Measurements from ENCODE around the gene INO80D.
"Not testable (repeated sequence)": the region's sequence is repeated elsewhere in the genome, so short reads cannot be mapped to it uniquely, and the experiment has no call there.

INO80D gene

DNA sequence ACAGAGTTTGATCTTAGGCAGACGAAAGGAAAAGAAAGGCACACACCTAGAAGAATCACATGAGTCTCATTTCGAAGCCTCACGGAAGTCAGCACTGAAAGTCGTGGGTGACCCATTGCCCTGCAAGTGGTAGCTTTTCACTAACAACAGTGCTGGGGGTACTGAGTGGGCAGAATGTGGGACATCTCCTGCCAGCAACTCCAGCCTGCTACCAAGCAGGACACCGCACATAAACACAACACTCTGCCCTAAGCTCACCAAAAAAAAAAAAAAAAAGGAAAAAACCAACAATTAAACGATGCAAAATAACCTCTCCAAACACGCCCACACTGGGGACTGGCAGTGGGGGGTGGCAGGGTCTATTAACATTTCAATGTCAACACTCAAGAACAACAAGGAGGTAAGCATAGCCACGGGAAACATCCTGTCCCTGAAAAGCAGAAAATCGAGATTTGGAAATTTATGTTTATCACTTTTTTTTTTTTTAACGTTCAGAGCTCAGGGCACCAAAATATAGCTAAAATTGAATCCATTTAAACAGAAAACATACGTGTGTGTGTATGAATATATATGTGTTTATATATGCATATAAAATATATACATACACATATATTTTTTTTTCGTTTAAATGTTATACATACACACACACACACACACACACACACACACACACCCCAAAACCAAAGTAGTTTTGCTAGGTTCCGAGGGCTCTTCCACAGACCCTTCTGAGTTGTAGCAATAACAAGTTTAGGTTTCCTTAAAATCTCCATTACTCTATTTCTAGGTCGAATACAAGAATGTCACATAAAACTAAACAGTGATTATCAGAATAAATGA lies 2.2 kb downstream of the INO80D start:
- DNase-seq (ENCODE audit: low read depth in 2 of 2) = peak in 1 of 2 donors; percentile 7

- DNase-seq (ENCODE audit: low read depth in 2 of 2) = no peak
Observed at GRCh38 chr2:206082298-206082843, 3.6 kb downstream of the INO80D start.

- no peak for DNase-seq (ENCODE audit: low read depth in 2 of 2)
Observed at GRCh38 chr2:206080927-206081326, 5.0 kb downstream of the INO80D start.

DNA sequence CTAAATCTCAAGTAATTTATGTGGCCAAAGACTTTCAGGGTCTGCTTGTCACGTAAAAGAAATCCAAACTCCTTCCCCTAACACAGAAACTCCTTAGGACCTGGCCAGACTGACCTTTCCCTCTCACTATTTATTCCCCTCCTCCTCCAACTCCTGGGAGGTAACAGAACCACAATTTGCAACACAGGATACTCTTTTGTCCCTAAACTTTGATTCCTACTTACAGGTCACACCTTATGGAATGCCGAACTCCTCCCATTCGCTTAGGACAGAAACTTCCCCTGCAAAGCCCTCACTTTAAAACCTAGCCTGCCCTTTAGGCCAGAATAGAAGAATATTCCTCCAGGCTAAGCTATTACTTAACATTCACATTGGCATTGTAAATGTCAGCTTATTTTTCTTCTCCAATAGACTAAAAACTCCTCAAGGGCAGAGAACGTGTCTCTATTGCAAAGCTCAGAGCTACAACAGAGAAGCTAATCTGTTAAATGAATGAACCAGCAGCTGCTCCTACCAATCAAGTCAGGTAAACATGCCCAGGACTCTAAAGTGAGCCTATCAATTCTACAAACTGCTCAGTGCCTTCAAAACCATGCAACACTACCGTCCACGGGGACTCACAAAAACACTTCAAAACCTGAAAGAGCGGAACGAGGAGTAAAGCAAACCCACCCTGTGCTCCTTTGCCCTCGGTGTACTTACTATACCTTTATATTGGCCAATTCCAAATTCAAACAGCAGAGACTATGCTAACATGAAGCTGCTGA lies 6.1 kb downstream of the INO80D start:
- no peak for DNase-seq (ENCODE audit: low read depth in 2 of 2)

GRCh38 chr2:206077879-206078278 lies 8.1 kb downstream of the INO80D start:
- DNase-seq (ENCODE audit: low read depth in 2 of 2) = not testable (repeated sequence)

DNA sequence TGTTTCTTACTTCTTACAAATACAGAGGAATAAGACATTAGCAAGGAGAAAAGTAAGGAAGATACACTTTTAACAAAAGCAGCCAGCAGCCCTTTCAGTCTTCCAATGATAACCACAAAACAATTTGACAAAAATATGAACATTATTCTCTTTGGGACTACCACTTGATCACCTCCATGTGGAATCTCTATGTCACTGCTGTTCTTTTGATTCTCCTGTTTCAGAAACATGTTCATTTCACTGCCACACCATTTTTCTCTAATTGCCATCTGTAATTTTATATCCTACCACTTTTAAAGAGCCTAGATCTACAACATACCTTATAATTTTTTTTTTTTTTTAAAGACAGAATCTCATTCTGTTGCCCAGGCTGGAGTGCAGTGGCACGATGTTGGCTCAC lies 10.9 kb downstream of the INO80D start:
- no peak for DNase-seq (ENCODE audit: low read depth in 2 of 2)

GRCh38 chr2:206071807-206072206 lies 14.2 kb downstream of the INO80D start:
- DNase-seq (ENCODE audit: low read depth in 2 of 2) = no peak

- no peak for DNase-seq (ENCODE audit: low read depth in 2 of 2)
Observed at GRCh38 chr2:206069417-206069816, 16.6 kb downstream of the INO80D start.

DNA sequence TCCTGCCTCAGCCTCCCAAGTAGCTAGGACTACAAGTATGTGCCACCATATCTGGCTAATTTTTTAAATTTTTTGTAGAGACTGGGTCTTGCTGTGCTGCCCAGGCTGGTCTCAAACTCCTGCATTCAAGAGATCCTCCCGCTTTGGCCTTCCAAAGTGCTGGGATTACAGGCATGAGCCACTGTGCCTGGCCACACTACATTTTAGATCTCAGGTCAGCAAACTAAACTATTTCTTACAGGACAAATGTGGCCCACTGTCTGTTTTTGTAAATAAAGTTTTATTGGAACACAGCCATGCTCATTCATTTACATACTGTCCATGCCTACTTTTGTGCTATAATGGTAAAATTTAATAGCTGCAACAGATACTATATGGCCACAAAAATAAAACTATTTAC lies 17.8 kb downstream of the INO80D start:
- DNase-seq (ENCODE audit: low read depth in 2 of 2) = no peak

- no peak for DNase-seq (ENCODE audit: low read depth in 2 of 2)
Observed at GRCh38 chr2:206064077-206064476, 21.9 kb downstream of the INO80D start.

- DNase-seq (ENCODE audit: low read depth in 2 of 2) = no peak
Observed at GRCh38 chr2:206063635-206064034, 22.3 kb downstream of the INO80D start.

GRCh38 chr2:206062724-206063123 lies 23.2 kb downstream of the INO80D start:
- no peak for DNase-seq (ENCODE audit: low read depth in 2 of 2)

DNA sequence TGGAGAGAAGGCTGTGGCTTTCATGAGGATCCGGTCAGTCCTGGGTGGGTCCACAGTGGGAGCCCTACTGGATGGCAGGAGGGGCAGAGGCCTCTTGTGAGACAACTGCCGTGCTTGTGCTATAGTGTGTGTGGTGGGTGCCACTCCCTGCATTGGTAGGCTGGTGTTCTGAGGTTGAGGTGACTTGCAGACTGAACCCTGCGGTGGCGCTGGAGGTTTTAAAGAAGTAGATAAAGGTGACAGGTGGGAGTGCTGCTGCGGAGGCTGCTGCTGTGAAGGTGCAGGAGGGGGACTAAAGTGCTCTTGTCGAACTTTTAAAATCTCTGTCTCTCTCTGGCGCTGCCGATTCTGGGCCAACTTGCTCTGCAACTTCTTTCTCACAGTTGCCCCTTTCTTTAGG lies 29.7 kb downstream of the INO80D start:
- no peak for DNase-seq (ENCODE audit: low read depth in 2 of 2)

DNA sequence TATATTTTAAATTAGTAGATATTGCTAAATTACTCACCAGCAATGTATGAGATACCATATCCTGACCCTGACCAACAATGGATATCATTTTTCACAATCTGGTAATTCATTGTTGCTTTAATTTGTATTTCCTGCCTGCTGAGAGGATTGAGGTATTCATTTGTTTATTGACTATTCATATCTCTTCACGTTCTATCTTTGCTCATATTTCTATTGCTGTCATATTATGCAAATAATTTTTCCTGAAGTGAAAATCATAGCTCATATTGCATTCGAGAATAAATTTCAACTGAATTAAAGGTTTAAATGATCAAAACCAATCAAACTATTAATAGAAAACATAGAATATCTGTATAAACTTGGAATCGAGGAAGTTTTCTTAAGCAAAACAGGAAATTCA lies 31.0 kb downstream of the INO80D start:
- DNase-seq (ENCODE audit: low read depth in 2 of 2) = no peak

- DNase-seq (ENCODE audit: low read depth in 2 of 2) = no peak
Observed at GRCh38 chr2:206051912-206052311, 34.1 kb downstream of the INO80D start.

DNA sequence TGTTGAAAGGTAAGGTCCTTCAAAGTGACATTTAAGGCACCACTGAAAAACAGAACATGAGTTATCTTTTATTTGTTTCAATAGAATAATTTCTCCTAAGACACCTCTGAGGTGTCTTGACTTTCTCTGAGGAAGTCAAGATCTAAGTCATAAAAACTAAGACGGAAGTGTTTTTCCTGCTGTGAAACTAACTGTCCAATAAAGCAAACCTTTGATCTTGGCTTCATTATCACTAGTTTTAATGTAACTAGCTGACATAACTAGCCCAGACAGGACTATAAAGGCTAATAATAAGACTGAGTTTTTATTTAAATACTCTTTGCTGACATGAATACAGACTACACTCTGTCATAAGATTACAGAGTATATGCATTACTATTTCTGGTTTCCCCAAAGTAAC lies 36.6 kb downstream of the INO80D start:
- DNase-seq (ENCODE audit: low read depth in 2 of 2) = no peak

DNA sequence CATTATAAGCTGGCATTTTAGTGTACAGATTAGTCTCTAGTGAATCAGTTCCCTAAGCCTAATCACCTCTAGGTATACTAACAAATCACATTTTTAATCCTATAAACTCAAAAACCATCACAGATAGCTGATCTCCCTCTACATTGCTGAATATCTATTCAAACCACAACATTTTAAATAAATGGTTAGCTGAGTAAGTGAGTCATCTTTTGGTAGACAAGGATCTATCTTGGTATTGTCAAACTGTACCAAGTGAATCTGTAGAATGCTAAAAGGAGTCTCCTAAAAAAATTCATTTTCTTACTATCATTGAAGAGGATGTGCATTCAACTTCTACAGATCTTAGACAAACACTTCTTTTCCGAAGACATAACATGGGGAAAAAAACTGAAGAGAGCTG lies 40.7 kb downstream of the INO80D start:
- DNase-seq (ENCODE audit: low read depth in 2 of 2) = no peak

DNA sequence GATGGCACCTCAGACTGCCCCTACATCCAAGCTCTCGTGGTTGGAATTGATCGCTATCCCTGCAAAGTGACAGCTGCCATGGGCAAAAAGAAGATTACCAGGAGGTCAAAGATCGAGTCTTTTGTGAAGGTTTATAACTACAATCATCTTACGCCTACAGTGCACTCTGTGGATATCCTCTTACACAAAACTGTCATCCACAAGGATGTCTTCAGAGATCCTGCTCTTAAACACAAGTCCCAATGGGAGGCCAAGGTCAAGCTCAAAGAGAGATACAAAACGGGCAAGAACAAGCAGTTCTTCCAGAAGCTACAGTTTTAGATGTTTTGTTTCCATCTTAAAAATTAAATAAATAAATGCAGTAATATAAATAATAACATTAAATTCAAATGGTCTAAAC lies 45.4 kb downstream of the INO80D start:
- no peak for DNase-seq (ENCODE audit: low read depth in 2 of 2)

DNA sequence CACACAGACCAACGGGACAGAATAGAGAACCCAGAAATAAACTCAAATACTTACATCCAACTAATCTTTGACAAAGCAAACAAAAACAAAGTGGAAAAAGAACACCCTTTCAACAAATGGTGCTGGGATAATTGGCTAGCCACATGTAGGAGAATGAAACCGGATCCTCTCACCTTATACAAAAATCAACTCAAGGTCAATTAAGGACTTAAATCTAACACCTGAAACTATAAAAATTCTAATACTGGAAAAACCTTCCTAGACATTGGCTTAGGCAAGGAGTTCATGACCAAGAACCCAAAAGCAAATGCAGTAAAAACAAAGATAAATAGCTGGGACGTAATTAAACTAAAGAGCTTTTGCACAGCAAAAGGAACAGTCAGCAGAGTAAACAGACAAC lies 50.6 kb downstream of the INO80D start:
- DNase-seq (ENCODE audit: low read depth in 2 of 2) = not testable (repeated sequence)

- DNase-seq (ENCODE audit: low read depth in 2 of 2) = not testable (repeated sequence)
Observed at GRCh38 chr2:206033452-206033851, 52.5 kb downstream of the INO80D start.

DNA sequence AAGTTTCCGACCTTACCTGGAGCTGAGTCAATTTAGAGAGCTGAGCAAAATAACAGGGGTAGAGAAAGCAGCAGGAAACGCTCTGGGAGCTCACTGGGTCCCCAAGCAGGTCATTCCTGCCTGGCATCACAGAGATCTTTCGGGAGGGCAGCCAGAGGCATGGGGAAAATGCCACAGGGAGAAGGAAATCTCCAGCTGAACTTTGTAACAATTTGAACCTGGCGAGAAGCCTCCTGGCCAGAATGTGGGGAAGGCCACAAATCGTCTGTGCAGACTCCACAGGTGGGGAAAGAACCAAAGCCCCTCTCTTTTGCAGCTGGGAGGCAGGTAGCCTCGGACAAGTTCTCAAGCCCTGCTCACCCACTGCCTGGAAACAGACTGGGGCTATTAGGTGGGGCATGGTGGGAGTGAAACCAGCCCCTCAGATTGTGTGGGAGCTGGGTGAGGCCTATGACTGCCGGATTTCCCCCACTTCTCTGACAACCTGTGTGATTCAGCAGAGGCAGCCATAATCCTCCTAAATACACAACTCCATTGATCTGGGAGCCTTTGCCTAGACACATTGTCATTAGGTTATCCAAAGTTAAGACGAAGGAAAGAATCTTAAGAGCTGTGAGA lies 53.9 kb downstream of the INO80D start:
- DNase-seq (ENCODE audit: low read depth in 2 of 2) = no peak

DNA sequence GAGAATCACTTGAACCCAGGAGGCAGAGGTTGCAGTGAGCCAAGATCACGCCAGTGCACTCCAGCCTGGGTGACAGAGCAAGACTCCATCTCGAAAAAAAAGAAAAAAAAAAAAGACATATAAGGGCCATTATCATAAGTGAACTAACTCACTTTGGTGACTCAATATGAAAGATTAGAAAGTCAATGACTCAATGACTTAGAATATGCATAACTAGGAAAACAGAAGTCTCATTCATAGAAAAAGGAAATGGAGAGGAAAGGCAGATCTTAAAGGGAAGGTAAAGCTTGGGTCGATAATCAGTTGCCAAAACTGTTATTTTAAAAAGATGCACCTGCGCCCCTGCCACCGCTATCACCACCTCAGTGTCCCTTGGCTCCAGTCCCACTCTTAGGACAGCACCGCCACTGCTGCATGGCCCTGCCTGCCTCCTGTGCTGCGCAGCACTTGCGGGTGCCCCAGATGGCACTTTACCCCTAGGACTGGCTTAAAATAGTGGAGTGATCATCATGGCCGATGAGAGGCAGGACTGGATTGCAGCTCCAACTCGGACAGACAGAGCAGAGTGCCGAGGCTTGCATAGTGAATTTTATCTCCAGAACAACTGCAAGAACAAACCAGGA lies 54.7 kb downstream of the INO80D start:
- no peak for DNase-seq (ENCODE audit: low read depth in 2 of 2)
